ENCODE results near the gene ALB.

The ALB gene

DNA sequence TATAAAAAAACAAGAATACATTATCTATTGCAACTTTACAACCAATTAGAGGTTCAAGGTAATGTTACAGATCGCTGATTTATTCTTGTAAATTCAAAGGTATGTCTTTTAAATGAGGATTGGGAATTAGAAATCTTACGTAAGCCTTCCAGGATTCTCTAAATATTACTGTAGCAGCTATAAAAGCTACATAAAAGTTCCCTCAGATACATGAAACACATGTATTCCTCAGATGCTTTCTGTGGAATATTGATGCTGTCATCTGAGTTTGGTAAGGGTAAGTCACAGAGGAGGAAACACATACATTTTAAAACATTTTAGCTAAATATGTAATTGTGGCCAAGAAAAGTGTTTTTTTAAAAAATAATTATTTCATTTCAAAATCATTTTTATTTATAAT, 35.4 kb downstream of the ALB start:
- Histone ChIP-seq H3K27me3 (ENCODE audit: insufficient read depth, low read length) (no peaks in the 10 kb centered on the region), H3K4me1 (ENCODE audit: control insufficient read depth, insufficient read depth, low read length, unreplicated experiment) (no peaks in the 10 kb centered on the region), H2AFZ (ENCODE audit: low read length, unreplicated experiment) (no peak overlapping the region), H3K36me3 (ENCODE audit: insufficient read depth, low read length) (no peaks in the 10 kb centered on the region), H3K4me3 (ENCODE audit: low read depth, low read length) (no peak overlapping the region), H3K79me2 (ENCODE audit: control insufficient read depth, insufficient read depth, low read length, unreplicated experiment) (no peaks in the 10 kb centered on the region), H3K27ac (ENCODE audit: low read depth, low read length) (no peak overlapping the region)

- Histone ChIP-seq H2AFZ (ENCODE audit: low read length, unreplicated experiment) (no peak overlapping the region), H3K27ac (ENCODE audit: low read depth, low read length) (no peak overlapping the region), H3K4me1 (ENCODE audit: control insufficient read depth, insufficient read depth, low read length, unreplicated experiment) (no peaks in the 10 kb centered on the region), H3K27me3 (ENCODE audit: insufficient read depth, low read length) (no peaks in the 10 kb centered on the region), H3K79me2 (ENCODE audit: control insufficient read depth, insufficient read depth, low read length, unreplicated experiment) (no peaks in the 10 kb centered on the region), H3K4me3 (ENCODE audit: low read depth, low read length) (no peak overlapping the region), H3K36me3 (ENCODE audit: insufficient read depth, low read length) (no peaks in the 10 kb centered on the region)
Observed at GRCh38 chr4:73439991-73440390, 35.9 kb downstream of the ALB start.

DNA sequence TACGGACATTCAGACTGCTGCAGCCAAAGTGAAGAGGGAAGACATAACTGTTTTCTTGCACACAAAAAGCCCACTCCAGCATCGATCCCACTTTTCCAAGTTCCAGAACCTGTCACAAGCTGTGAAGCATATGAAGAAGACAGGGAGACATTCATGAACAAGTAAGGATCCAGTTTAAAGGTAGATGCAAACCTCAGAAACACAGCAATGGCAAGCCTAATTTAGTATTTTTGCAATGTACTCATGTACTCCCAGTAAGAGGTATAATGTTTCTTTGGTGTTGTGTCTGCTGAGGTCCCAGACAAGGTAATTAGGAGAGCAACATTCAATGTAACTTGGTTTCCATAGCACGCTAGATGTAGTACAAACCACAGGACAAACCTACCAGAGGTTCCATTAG, 36.6 kb downstream of the ALB start:
- Histone ChIP-seq H3K4me3 (ENCODE audit: low read depth, low read length) (no peak overlapping the region), H3K4me1 (ENCODE audit: control insufficient read depth, insufficient read depth, low read length, unreplicated experiment) (no peaks in the 10 kb centered on the region), H3K27ac (ENCODE audit: low read depth, low read length) (no peak overlapping the region), H2AFZ (ENCODE audit: low read length, unreplicated experiment) (no peak overlapping the region), H3K27me3 (ENCODE audit: insufficient read depth, low read length) (no peaks in the 10 kb centered on the region), H3K36me3 (ENCODE audit: insufficient read depth, low read length) (no peaks in the 10 kb centered on the region), H3K79me2 (ENCODE audit: control insufficient read depth, insufficient read depth, low read length, unreplicated experiment) (no peaks in the 10 kb centered on the region)

DNA sequence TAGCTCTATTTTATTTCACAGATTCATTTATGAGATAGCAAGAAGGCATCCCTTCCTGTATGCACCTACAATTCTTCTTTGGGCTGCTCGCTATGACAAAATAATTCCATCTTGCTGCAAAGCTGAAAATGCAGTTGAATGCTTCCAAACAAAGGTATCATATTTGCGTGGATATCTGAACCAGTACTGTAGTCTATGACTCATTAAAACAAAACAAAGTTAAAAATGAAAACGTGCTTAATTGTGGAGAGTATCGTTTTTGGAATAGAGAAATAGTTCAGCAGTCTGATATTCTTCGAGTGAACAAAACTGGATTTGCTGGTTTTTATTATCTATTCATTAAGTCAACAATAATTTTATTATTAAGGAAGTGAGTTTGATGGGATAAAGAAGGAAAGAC, 38.2 kb downstream of the ALB start:
- H3K27me3 ChIP-seq (ENCODE audit: insufficient read depth, low read length), result no peaks in the 10 kb centered on the region
- no peaks in the 10 kb centered on the region for H3K79me2 ChIP-seq (ENCODE audit: control insufficient read depth, insufficient read depth, low read length, unreplicated experiment)
- H3K27ac ChIP-seq (ENCODE audit: low read depth, low read length), result no peak overlapping the region
- no peaks in the 10 kb centered on the region for H3K36me3 ChIP-seq (ENCODE audit: insufficient read depth, low read length)
- no peak overlapping the region for H3K4me3 ChIP-seq (ENCODE audit: low read depth, low read length)
- H3K4me1 ChIP-seq (ENCODE audit: control insufficient read depth, insufficient read depth, low read length, unreplicated experiment), result no peaks in the 10 kb centered on the region
- H2AFZ ChIP-seq (ENCODE audit: low read length, unreplicated experiment), result no peak overlapping the region

GRCh38 chr4:73443224-73443623, 39.1 kb downstream of the ALB start:
- H3K79me2 ChIP-seq (ENCODE audit: control insufficient read depth, insufficient read depth, low read length, unreplicated experiment), result no peaks in the 10 kb centered on the region
- no peaks in the 10 kb centered on the region for H3K36me3 ChIP-seq (ENCODE audit: insufficient read depth, low read length)
- H3K4me3 ChIP-seq (ENCODE audit: low read depth, low read length), result no peak overlapping the region
- H3K27me3 ChIP-seq (ENCODE audit: insufficient read depth, low read length), result no peaks in the 10 kb centered on the region
- H2AFZ ChIP-seq (ENCODE audit: low read length, unreplicated experiment), result no peak overlapping the region
- no peak overlapping the region for H3K27ac ChIP-seq (ENCODE audit: low read depth, low read length)
- peaks cover 4% of the 10 kb centered on the region for H3K4me1 ChIP-seq (ENCODE audit: control insufficient read depth, insufficient read depth, low read length, unreplicated experiment)

GRCh38 chr4:73445383-73446335, 41.6 kb downstream of the ALB start:
- H3K27ac ChIP-seq (ENCODE audit: low read depth, low read length), result no peak overlapping the region

DNA sequence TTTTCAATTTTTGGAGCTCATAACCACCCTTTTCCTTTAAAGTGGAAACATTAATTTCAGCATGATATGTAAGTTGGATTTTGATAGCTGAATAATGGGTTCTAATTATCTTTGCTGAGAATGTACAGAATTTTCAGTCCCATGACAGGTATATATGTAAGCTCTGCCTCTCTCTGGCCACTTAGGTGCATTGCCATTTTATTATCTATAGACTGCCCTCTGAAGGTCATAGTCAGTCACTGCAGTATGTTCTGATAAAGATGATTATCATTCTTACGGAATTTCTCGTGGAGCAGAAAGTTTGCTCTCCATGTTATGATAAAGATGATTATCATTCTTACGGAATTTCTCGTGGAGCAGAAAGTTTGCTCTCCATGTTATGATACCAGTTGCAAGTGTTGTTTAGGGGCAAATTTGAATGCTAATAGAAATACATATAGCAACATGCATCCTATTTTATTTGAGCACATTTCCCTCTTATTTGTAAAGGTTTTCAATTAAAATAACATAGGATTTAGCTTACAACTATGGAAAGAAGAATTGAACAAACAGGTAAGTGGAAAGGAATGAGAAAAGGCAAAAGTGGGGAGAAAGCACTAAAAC, 42.4 kb downstream of the ALB start:
- no peaks in the 10 kb centered on the region for H3K27me3 ChIP-seq (ENCODE audit: insufficient read depth, low read length)
- no peak overlapping the region for H3K4me3 ChIP-seq (ENCODE audit: low read depth, low read length)
- peaks cover 24% of the 10 kb centered on the region for H3K4me1 ChIP-seq (ENCODE audit: control insufficient read depth, insufficient read depth, low read length, unreplicated experiment)
- no peaks in the 10 kb centered on the region for H3K79me2 ChIP-seq (ENCODE audit: control insufficient read depth, insufficient read depth, low read length, unreplicated experiment)
- no peak overlapping the region for H3K27ac ChIP-seq (ENCODE audit: low read depth, low read length)
- peak overlapping the region; percentile 11 for H2AFZ ChIP-seq (ENCODE audit: low read length, unreplicated experiment)
- no peaks in the 10 kb centered on the region for H3K36me3 ChIP-seq (ENCODE audit: insufficient read depth, low read length)

More at GRCh38 chr4:73445383-73446335, 41.6 kb downstream of the ALB start:
- Histone ChIP-seq H3K79me2 (ENCODE audit: control insufficient read depth, insufficient read depth, low read length, unreplicated experiment) (no peaks in the 10 kb centered on the region), H3K27me3 (ENCODE audit: insufficient read depth, low read length) (no peaks in the 10 kb centered on the region), H3K36me3 (ENCODE audit: insufficient read depth, low read length) (no peaks in the 10 kb centered on the region), H2AFZ (ENCODE audit: low read length, unreplicated experiment) (no peak overlapping the region), H3K4me3 (ENCODE audit: low read depth, low read length) (no peak overlapping the region), H3K4me1 (ENCODE audit: control insufficient read depth, insufficient read depth, low read length, unreplicated experiment) (peaks cover 17% of the 10 kb centered on the region)

DNA sequence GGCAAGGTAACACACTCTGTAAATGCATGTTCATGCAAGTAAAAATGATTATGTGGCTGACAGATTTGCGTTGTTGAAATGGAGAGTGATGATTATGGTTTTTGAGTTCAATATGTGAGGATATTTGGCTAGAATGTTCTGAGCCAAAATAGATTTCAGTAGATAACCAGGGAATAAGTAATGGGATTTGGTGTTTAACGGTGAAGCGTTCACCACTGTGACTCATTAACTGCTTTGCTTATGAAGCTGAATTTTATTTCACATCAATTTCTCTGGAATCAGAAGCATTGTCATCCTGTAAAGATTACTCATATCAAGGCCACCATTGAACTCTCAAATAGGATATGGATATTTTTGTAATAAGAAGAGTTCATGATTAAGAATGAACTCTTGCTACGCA, 43.6 kb downstream of the ALB start:
- Histone ChIP-seq H3K27me3 (ENCODE audit: insufficient read depth, low read length) (no peaks in the 10 kb centered on the region), H3K79me2 (ENCODE audit: control insufficient read depth, insufficient read depth, low read length, unreplicated experiment) (no peaks in the 10 kb centered on the region), H3K36me3 (ENCODE audit: insufficient read depth, low read length) (no peaks in the 10 kb centered on the region), H3K27ac (ENCODE audit: low read depth, low read length) (no peak overlapping the region), H3K4me1 (ENCODE audit: control insufficient read depth, insufficient read depth, low read length, unreplicated experiment) (peaks cover 26% of the 10 kb centered on the region), H2AFZ (ENCODE audit: low read length, unreplicated experiment) (no peak overlapping the region), H3K4me3 (ENCODE audit: low read depth, low read length) (no peak overlapping the region)

GRCh38 chr4:73448448-73449203, 44.5 kb downstream of the ALB start:
- Histone ChIP-seq H3K27ac (ENCODE audit: low read depth, low read length) (no peak overlapping the region), H3K36me3 (ENCODE audit: insufficient read depth, low read length) (no peaks in the 10 kb centered on the region), H3K27me3 (ENCODE audit: insufficient read depth, low read length) (no peaks in the 10 kb centered on the region), H2AFZ (ENCODE audit: low read length, unreplicated experiment) (no peak overlapping the region), H3K79me2 (ENCODE audit: control insufficient read depth, insufficient read depth, low read length, unreplicated experiment) (no peaks in the 10 kb centered on the region), H3K4me3 (ENCODE audit: low read depth, low read length) (no peak overlapping the region), H3K4me1 (ENCODE audit: control insufficient read depth, insufficient read depth, low read length, unreplicated experiment) (peaks cover 26% of the 10 kb centered on the region)

DNA sequence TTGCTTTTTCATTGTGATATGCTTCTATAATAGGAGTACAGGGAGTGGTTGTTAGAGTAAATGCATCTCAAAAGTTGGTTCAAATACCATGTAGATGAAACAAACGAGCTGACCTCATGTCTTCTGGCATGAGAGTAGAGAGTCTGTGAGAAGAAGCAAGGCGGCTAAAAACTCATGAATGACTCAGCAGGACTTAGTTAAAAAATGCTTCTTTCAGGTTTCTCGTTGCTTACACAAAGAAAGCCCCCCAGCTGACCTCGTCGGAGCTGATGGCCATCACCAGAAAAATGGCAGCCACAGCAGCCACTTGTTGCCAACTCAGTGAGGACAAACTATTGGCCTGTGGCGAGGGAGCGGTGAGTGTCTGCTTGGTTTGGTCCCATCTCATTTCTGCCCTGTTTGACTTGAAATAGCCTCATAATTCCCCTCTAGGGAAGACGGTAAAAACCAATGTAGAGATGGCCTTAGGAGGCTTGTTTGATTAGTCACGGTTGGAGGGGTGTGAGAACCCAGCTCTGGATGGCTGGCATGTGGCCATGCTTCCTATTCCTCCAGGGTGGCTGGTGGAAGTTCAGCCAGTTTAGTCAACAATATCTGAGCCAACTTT, 46.4 kb downstream of the ALB start:
- Histone ChIP-seq H3K4me1 (ENCODE audit: control insufficient read depth, insufficient read depth, low read length, unreplicated experiment) (peaks cover 26% of the 10 kb centered on the region), H3K27me3 (ENCODE audit: insufficient read depth, low read length) (no peaks in the 10 kb centered on the region), H2AFZ (ENCODE audit: low read length, unreplicated experiment) (peak overlapping the region; percentile 79), H3K36me3 (ENCODE audit: insufficient read depth, low read length) (no peaks in the 10 kb centered on the region), H3K4me3 (ENCODE audit: low read depth, low read length) (peak overlapping the region; percentile 42), H3K27ac (ENCODE audit: low read depth, low read length) (peak overlapping the region; percentile 95), H3K79me2 (ENCODE audit: control insufficient read depth, insufficient read depth, low read length, unreplicated experiment) (no peaks in the 10 kb centered on the region)

All from ACC112 (cell line).